AG09319 (cell line): ENCODE data around the gene BAG1.

Experiments used
- DNase-seq: peaks from one replicate; pipeline ENCODE4 v3.0.0-alpha.2; 2010; ENCODE audit warnings: low read depth; ENCODE audit errors: extremely low read depth
- CTCF ChIP-seq: IDR thresholded peaks from 2 replicates; pipeline ENCODE4 v1.5.1; 2011; ENCODE audit warnings: low read depth, mild to moderate bottlenecking, inconsistent platforms, low read length, moderate library complexity

BAG1 gene

DNA sequence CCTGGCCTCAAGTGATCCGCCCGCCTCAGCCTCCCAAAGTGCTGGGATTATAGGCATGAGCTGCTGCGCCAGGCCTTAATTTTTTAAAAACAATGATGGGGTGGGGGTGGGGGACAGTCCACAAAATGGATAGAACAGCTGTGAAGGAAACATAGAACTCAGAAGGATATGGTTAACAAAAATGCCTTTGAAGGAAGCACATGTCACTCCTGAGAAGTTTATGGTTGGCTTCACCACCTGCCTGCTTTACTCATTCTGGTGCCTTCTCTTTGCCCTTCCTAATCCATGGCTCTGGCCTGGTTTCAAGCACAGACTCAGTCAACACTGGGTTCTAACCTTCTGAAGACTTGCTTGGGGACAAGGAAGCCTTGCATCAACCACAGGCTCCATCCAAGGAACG, 10.3 kb downstream of the BAG1 start:
- no peak for DNase-seq
- TF ChIP-seq CTCF: no peak

GRCh38 chr9:33250458-33250995, 14.0 kb downstream of the BAG1 start:
- no peak for TF ChIP-seq CTCF
- no peak for DNase-seq

DNA sequence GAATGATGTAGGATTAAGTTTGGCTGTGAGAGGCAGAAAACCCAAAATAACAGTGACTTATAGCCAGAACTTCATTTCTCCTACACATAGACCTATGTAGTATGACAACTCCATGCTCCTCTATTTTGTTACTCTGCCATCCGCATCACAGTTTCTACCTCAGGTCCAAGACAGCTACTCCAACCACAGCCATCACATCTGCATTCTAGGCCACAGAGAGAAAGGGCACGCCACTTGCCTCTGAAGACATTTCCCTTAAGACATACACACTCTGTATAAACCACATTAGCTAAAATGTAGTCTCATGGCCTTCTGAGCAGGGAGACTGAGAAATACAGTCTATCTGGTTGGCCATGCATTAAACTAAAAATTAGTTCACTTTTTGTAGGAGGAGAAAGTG, 14.5 kb downstream of the BAG1 start:
- TF ChIP-seq CTCF: no peak
- no peak for DNase-seq

GRCh38 chr9:33249087-33249658, 15.3 kb downstream of the BAG1 start:
- DNase-seq: no peak

DNA sequence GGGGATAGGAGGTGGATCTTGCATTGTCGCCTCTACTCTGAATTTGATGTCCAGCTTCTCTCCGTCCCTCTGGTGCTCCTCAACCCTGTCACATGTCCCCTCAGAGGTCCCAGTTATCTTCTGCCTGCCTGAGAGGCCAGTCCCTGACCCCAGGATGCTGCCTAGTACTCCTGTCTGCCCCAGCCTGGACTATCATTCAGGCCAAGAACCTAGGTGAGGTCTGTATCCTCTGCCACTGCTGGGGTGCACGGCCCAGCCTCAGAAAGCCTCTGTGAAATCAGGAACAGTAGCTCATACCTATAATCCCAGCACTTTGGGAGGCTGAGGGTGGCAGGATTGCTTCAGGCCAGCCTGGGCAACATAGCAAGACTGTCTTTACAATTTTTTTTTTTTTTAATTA, 15.9 kb downstream of the BAG1 start:
- DNase-seq: no peak
- TF ChIP-seq CTCF: no peak

More at GRCh38 chr9:33249087-33249658, 15.3 kb downstream of the BAG1 start:
- TF ChIP-seq CTCF: no peak

DNA sequence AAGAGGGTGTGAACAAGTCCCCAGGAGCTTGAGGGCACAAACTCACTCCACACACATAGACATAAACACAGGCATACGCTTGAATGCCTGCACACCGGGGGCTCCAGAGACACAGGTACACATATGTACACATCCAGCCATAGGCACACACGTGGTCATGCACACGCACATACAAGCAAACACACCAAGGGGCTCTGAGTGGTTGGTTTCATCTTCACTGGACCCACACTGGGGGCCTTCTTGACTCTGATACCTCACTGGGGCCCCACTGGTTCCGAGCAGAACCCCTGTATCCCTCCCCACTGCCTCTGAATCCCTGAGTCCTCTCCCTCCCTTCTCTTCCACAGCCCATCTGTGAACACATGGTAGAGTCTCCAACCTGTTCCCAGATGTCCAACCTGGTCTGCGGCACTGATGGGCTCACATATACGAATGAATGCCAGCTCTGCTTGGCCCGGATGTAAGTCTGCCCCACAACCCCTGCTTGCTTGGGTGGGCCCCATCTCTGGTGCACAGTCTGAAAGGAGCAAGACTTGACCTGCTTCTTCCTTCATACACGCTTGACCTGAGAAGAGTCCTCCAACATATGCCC, 18.1 kb downstream of the BAG1 start:
- TF ChIP-seq CTCF: no peak
- DNase-seq: no peak

GRCh38 chr9:33245341-33245740, 19.2 kb downstream of the BAG1 start:
- no peak for TF ChIP-seq CTCF
- no peak for DNase-seq
